ENCODE data around the gene EXOC6. TPM values are rescaled to one million over a fixed set of nuclear protein-coding genes. Genes with fewer than 3 reads are reported as not detected.

The EXOC6 gene
- total RNA-seq, 1 donor from 2014 or later = 21.7 TPM

DNA sequence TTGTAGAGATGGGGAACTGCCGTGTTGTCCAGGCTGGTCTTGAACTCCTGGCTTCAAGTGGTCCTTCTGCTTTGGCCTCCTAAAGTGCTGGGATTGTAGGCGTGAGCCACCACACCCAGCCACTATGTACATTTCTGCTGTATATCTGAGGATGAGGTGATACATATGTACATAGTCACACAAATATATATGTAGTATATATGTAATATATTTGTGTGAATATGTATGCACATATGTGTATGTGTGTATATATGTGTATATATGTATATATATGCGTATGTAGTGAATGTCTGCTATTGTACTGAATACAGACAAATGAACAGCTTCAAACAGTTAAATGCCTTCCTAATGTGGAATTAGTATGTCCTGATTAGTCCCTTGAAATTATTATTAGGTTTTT is 70.3 kb downstream of the EXOC6 start:
- DNase-seq (ENCODE audit: low spot score, unreplicated experiment) = no peak
- no peaks in the 10 kb centered on the region for H3K27me3 Mint-ChIP-seq
- H3K27ac Mint-ChIP-seq = no peak overlapping the region
- no peaks in the 10 kb centered on the region for H3K4me1 Mint-ChIP-seq (ENCODE audit: low read depth)
- no peak overlapping the region for H3K4me3 Mint-ChIP-seq (ENCODE audit: low read depth)
- H3K9me3 Mint-ChIP-seq (ENCODE audit: low read depth) = peaks cover 10% of the 10 kb centered on the region
- H3K36me3 Mint-ChIP-seq (ENCODE audit: insufficient read depth) = peaks cover 29% of the 10 kb centered on the region
- TF ChIP-seq, protein P1, sequence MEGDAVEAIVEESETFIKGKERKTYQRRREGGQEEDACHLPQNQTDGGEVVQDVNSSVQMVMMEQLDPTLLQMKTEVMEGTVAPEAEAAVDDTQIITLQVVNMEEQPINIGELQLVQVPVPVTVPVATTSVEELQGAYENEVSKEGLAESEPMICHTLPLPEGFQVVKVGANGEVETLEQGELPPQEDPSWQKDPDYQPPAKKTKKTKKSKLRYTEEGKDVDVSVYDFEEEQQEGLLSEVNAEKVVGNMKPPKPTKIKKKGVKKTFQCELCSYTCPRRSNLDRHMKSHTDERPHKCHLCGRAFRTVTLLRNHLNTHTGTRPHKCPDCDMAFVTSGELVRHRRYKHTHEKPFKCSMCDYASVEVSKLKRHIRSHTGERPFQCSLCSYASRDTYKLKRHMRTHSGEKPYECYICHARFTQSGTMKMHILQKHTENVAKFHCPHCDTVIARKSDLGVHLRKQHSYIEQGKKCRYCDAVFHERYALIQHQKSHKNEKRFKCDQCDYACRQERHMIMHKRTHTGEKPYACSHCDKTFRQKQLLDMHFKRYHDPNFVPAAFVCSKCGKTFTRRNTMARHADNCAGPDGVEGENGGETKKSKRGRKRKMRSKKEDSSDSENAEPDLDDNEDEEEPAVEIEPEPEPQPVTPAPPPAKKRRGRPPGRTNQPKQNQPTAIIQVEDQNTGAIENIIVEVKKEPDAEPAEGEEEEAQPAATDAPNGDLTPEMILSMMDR (IDR thresholded peaks at IDR 0.05; ENCODE audit: unreplicated experiment) = no peak

GRCh38 chr10:92920866-92921265 is 72.5 kb downstream of the EXOC6 start:
- no peaks in the 10 kb centered on the region for H3K27me3 Mint-ChIP-seq
- no peaks in the 10 kb centered on the region for H3K4me1 Mint-ChIP-seq (ENCODE audit: low read depth)
- no peak overlapping the region for H3K27ac Mint-ChIP-seq
- DNase-seq (ENCODE audit: low spot score, unreplicated experiment) = no peak
- H3K4me3 Mint-ChIP-seq (ENCODE audit: low read depth) = no peak overlapping the region
- TF ChIP-seq, protein P1 (IDR thresholded peaks at IDR 0.05; ENCODE audit: unreplicated experiment) = no peak
- peaks cover 10% of the 10 kb centered on the region for H3K9me3 Mint-ChIP-seq (ENCODE audit: low read depth)
- H3K36me3 Mint-ChIP-seq (ENCODE audit: insufficient read depth) = peaks cover 25% of the 10 kb centered on the region

GRCh38 chr10:92923416-92923815 is 75.1 kb downstream of the EXOC6 start:
- TF ChIP-seq, protein P1 (IDR thresholded peaks at IDR 0.05; ENCODE audit: unreplicated experiment) = no peak
- Mint-ChIP-seq H3K4me1 (ENCODE audit: low read depth) (no peaks in the 10 kb centered on the region), H3K4me3 (ENCODE audit: low read depth) (no peak overlapping the region), H3K27me3 (no peaks in the 10 kb centered on the region), H3K27ac (no peak overlapping the region), H3K9me3 (ENCODE audit: low read depth) (peaks cover 10% of the 10 kb centered on the region), H3K36me3 (ENCODE audit: insufficient read depth) (peaks cover 28% of the 10 kb centered on the region)
- DNase-seq (ENCODE audit: low spot score, unreplicated experiment) = no peak

DNA sequence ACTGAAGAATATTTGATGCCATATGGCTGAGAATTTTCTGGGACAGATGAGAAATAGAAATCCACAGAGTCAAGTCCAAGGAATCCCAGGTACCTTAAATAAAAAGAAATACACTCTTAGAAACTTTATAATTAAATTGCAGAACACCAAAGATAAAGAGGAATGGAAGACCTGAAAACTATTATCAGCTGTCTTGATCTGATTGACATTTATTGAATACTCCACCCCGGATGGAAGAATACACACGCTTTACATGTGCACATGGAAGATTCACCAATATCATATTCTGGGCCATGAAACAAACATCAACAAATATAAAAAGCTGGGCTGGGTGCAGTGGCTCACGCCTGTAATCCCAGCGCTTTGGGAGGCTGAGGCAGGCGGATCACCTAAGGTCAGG is 81.6 kb downstream of the EXOC6 start:
- peaks cover 5% of the 10 kb centered on the region for H3K9me3 Mint-ChIP-seq (ENCODE audit: low read depth)
- TF ChIP-seq, protein P1 (IDR thresholded peaks at IDR 0.05; ENCODE audit: unreplicated experiment) = no peak
- H3K27ac Mint-ChIP-seq = no peak overlapping the region
- DNase-seq (ENCODE audit: low spot score, unreplicated experiment) = no peak
- H3K4me1 Mint-ChIP-seq (ENCODE audit: low read depth) = no peaks in the 10 kb centered on the region
- H3K27me3 Mint-ChIP-seq = no peaks in the 10 kb centered on the region
- peaks cover 20% of the 10 kb centered on the region for H3K36me3 Mint-ChIP-seq (ENCODE audit: insufficient read depth)
- H3K4me3 Mint-ChIP-seq (ENCODE audit: low read depth) = no peak overlapping the region

DNA sequence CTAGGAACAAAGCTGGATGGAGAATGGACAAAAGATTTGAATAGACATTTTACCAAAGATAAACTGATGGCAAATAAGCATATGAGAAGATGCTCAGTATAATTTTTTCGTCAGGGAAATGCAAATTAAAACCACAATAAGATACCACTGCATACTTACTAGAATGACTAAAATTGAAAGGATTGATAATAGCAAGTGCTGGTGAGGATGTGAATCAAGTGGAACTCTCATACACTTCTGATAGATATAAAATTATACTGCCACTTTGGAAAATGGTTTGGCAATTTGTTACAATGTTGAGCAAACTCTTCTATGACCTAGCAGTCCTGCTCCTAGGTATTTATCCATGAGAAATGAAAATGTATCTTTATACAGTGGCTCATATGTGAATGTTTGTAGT is 83.3 kb downstream of the EXOC6 start:
- DNase-seq (ENCODE audit: low spot score, unreplicated experiment) = no peak
- peaks cover 5% of the 10 kb centered on the region for H3K9me3 Mint-ChIP-seq (ENCODE audit: low read depth)
- H3K27me3 Mint-ChIP-seq = no peaks in the 10 kb centered on the region
- peaks cover 20% of the 10 kb centered on the region for H3K36me3 Mint-ChIP-seq (ENCODE audit: insufficient read depth)
- H3K27ac Mint-ChIP-seq = no peak overlapping the region
- H3K4me1 Mint-ChIP-seq (ENCODE audit: low read depth) = no peaks in the 10 kb centered on the region
- TF ChIP-seq, protein P1 (IDR thresholded peaks at IDR 0.05; ENCODE audit: unreplicated experiment) = no peak
- no peak overlapping the region for H3K4me3 Mint-ChIP-seq (ENCODE audit: low read depth)

Data from progenitor cell of endocrine pancreas (in vitro differentiated cells).